Choroid plexus epithelial cell (primary cell): Measurements from ENCODE around the gene CTSA.
"Not testable (repeated sequence)": the region's sequence is repeated elsewhere in the genome, so short reads cannot be mapped to it uniquely, and the experiment has no call there.

Experiments used
- DNase-seq: peaks from one replicate; pipeline ENCODE4 v3.0.0-alpha.2; 2010; ENCODE audit warnings: low read depth
- H3K4me3 ChIP-seq: 2 replicates; pipeline ENCODE4 v1.5.1; 2011; ENCODE audit warnings: low read depth, mild to moderate bottlenecking, control low read depth, low read length, moderate library complexity
- TF ChIP-seq, protein P1 (sequence below): conservative IDR thresholded peaks from 2 replicates; pipeline ENCODE4 v1.5.1; 2011; ENCODE audit warnings: low read depth, mild to moderate bottlenecking, control low read depth, inconsistent platforms, low read length, moderate library complexity

The CTSA gene

DNA sequence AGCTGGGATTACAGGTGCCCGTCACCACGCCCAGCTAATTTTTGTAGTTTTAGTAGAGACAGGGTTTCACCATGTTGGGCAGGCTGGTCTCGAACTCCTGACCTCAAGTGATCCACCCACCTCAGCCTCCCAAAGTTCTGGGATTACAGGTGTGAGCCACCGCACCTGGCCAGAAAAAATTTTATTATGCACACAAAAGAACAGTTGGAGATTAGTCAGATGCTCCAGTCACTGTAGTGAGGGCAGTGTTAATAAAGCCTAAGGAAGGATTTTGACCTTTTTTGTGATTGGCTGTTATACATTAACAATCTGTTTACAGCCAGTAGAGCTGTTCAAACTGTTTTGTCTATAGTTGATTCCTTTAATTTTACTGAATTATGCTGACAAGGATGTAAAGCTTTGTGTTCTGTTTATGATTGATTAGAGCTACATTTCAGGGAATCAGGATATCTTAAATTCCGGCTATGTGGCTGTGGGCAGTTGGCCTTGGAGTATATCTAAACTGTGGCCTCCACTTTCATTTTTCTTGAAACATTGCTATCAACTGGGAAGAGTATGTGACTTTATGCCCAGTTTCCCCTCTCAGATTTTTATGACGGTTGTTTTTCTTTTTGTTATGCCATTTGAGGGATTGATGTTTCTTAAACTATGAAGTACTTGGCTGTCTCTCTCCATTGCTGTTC is 23.9 kb upstream of the CTSA start:
- no peak overlapping the region for H3K4me3 ChIP-seq
- DNase-seq = no peak
- TF ChIP-seq, protein P1, sequence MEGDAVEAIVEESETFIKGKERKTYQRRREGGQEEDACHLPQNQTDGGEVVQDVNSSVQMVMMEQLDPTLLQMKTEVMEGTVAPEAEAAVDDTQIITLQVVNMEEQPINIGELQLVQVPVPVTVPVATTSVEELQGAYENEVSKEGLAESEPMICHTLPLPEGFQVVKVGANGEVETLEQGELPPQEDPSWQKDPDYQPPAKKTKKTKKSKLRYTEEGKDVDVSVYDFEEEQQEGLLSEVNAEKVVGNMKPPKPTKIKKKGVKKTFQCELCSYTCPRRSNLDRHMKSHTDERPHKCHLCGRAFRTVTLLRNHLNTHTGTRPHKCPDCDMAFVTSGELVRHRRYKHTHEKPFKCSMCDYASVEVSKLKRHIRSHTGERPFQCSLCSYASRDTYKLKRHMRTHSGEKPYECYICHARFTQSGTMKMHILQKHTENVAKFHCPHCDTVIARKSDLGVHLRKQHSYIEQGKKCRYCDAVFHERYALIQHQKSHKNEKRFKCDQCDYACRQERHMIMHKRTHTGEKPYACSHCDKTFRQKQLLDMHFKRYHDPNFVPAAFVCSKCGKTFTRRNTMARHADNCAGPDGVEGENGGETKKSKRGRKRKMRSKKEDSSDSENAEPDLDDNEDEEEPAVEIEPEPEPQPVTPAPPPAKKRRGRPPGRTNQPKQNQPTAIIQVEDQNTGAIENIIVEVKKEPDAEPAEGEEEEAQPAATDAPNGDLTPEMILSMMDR = no peak

DNA sequence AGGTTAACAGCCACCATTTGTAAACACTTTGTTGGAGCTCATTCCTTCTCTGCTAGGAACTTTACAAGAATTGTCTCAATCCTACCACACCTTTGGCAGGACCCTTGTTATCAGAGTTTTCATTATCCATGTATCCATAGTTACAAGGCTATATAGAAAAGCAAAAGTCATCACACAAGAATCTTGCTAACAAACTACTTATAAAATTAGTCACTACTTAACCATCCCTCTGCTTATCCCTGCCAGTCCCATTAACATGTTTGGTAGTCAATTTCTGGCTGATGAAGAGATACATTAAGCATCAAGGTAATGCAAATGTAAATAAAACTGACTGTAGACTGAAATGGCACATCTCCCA is 23.3 kb upstream of the CTSA start:
- DNase-seq = peak; percentile 47
- TF ChIP-seq, protein P1 = no peak
- no peak overlapping the region for H3K4me3 ChIP-seq

DNA sequence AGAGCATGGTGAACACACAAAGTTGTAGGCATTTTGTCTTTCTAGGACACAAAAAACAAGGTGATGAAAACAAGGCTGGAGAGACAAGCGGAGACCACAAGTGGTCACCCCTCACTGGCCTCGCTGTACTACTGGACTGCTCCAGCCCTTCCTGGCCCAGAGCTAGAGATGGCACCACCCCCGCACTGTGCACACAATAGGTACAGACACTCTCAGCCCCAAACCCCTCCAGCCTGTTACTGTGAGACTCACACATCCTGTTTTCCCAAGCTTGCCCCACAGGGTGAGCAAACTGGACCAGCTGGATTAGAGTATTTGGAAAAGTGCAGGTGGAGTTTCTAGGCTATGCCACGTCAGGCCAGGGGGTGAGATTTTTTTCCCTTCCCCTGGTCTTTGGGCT is 18.5 kb upstream of the CTSA start:
- no peak overlapping the region for H3K4me3 ChIP-seq
- no peak for DNase-seq
- TF ChIP-seq, protein P1 = no peak

DNA sequence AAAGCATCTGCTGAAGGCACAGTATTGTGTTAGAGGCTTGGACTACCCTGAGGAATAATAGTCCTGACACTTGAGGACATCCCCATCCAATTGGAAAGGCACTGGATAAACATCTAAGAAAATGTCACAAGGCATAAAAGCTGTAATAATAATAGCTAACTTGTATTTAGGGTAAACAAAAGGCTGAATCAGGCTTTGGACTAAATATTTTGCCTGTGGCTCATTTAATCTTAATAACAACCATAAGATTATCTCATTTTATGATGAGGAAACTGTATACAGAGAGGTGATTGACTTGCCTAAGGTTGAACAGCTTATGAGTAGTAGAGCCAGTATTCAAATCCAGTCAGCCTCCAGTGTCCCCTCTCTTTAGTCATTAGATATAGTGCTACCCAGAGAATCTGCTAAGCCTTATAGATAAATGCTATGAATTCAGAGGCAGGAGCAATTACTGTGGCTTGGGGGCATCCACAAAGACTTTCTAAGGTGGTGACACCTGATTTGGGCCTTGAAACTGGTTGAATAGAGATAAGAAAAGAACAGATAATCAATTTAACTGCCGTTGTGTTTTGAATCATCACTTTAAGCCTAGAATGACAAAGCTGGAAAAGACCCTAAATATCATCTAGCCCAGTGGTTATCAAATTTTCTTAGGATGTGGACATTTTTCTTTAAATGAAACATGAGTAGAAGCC is 17.6 kb upstream of the CTSA start:
- H3K4me3 ChIP-seq = no peak overlapping the region
- DNase-seq = no peak
- TF ChIP-seq, protein P1 = no peak

DNA sequence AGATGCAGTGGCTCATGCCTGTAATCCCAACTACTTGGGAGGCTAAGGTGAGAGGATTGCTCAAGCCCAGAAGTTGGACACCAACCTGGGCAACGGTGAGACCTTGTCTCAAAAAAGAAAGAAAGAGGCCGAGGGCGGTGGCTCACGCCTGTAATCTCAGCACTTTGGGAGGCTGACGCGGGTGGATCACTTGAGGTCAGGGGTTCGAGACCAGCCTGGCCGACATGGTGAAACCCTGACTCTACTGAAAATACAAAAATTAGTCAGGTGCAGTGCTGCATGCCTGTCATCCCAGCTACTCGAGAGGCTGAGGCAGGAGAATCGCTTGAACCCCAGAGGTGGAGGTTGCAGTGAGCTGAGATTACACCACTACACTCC is 17.0 kb upstream of the CTSA start:
- not testable (repeated sequence) for DNase-seq, H3K4me3 ChIP-seq

DNA sequence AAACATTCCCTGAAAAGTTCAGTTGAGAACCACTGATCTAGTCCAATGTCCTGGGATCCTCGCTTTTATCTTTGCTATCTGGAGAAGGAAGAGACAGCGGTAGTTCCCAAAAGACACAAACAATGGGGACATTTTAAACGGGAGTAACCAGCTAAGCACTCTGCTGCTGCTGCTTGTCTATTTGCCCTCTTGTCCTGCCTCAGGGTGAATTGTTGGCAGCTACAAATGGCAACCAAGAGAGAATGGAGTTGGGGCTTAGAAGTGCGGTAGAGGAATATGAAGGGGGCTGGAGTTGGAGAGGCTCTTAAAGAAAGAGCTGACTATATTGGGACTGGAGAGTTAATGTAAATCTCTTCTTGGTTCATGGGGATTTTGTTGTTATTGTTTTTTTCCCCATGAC is 16.6 kb upstream of the CTSA start:
- TF ChIP-seq, protein P1 = no peak
- DNase-seq = no peak
- no peak overlapping the region for H3K4me3 ChIP-seq

DNA sequence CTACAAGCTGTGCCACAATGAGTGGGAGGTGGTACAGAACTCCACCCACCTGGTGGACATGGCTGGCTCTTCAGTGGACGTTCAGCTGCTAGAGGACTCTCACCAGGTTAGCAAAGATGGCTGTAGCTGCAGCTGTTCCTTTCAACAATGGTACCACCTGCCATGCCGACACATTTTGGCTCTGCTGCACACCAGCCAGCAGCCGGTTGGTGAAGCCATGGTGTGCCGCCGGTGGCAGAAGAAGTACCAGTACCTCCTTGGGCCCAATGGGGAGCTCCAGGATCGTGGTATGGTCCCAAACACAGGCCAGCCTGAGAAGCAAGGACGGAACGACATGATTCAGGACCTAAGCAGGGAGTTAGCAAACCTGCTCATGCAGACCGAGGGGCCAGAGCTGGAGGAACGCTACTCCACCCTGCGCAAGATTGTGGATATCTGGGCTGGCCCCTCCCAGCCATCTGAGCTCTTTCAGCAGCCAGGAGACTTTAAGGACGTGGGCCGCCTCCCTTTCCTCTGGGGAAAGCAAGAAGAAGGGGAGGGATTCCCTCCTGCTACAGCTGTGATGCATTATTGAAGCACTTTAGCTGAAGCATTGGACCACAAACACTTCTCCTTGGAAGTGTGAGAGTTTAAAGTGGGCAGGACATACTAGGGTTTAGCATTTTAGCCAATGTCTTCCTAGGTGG is 12.9 kb upstream of the CTSA start:
- TF ChIP-seq, protein P1 = no peak
- no peak for DNase-seq
- no peak overlapping the region for H3K4me3 ChIP-seq
